Measurements from ENCODE around the gene PRG2. TPM values are rescaled to one million over a fixed set of nuclear protein-coding genes. Genes with fewer than 3 reads are reported as not detected.

PRG2 gene
- total and polyA plus RNA-seq, 4 donors = 0.15 to 0.84 (median 0.39) TPM; not detected in 1

DNA sequence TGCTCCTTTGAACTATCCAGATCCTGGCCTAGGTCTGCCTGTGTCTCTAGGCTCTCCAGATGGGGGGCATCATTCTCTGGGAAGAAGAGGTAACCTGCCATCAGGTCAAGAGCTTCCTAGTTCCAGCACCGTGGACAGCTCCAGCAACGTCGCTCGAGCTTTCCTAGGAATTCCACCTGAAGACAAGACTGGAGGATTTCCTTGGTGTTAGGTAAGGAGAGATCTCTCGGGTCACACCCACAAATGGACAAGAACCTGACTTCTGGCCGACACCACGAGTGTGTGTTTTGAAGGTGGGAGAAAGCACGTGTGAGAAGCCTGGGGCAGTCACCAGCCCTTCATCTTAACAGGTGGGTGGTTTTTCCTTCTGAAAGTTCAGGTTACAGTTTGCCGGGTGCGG is 10.7 kb downstream of the PRG2 start:
- 27 to 28% methylated on average over 10 of the region's 10 CpGs for WGBS, 2 donors
- Histone ChIP-seq H3K4me3 (ENCODE audit: low read length in 2 of 2) (no peak overlapping the region), H3K4me1 (ENCODE audit: control insufficient read depth in 1 of 2, insufficient read depth in 2 of 2, low read length in 2 of 2) (no peaks in the 10 kb centered on the region), H3K27me3 (ENCODE audit: control insufficient read depth in 1 of 2, insufficient read depth in 2 of 2, low read length in 1 of 2) (no peaks in the 10 kb centered on the region), H3K36me3 (ENCODE audit: control insufficient read depth in 1 of 2, insufficient read depth in 2 of 2, low read length in 1 of 2) (no peaks in the 10 kb centered on the region), H3K9me3 (ENCODE audit: control insufficient read depth, low read length) (peaks cover 2% of the 10 kb centered on the region), H3K27ac (ENCODE audit: low read depth in 1 of 2, low read length in 2 of 2) (no peak overlapping the region)
- no peak for ATAC-seq (ENCODE audit: low FRiP score)
- intact Hi-C loops (cut with DNase I) = no loop called here
- no peak for DNase-seq

- peaks cover 2% of the 10 kb centered on the region for H3K9me3 ChIP-seq (ENCODE audit: control insufficient read depth, low read length)
- H3K27me3 ChIP-seq (ENCODE audit: control insufficient read depth in 1 of 2, insufficient read depth in 2 of 2, low read length in 1 of 2) = no peaks in the 10 kb centered on the region
- no peak for DNase-seq
- H3K27ac ChIP-seq (ENCODE audit: low read depth in 1 of 2, low read length in 2 of 2) = no peak overlapping the region
- intact Hi-C loops (cut with DNase I) = no loop called here
- H3K4me3 ChIP-seq (ENCODE audit: low read length in 2 of 2) = no peak overlapping the region
- no peak for ATAC-seq (ENCODE audit: low FRiP score)
- H3K4me1 ChIP-seq (ENCODE audit: control insufficient read depth in 1 of 2, insufficient read depth in 2 of 2, low read length in 2 of 2) = no peaks in the 10 kb centered on the region
- no peaks in the 10 kb centered on the region for H3K36me3 ChIP-seq (ENCODE audit: control insufficient read depth in 1 of 2, insufficient read depth in 2 of 2, low read length in 1 of 2)
Measured at GRCh38 chr11:57378186-57378585, 12.3 kb downstream of the PRG2 start.

DNA sequence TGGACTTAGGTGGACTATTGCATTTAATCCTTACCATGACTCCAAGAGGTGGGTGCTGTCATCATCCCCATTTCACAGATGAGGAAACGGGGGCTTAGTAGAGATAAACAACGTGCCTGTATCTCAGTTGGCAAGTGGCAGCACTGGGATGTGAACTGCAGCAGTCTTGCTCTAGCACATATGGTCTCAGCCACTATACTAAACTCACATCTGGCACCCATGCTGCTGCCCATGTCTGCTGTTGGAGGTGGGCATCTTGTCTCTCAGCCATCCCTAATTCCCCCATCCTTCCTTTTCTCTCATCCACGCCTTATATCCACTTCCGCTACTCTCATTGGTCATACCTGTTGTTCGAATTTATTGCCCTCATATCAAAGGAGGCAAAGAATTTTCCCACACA is 13.3 kb downstream of the PRG2 start:
- DNase-seq (no peak), ATAC-seq (ENCODE audit: low FRiP score) (no peak)
- H3K4me1 ChIP-seq (ENCODE audit: control insufficient read depth in 1 of 2, insufficient read depth in 2 of 2, low read length in 2 of 2) = no peaks in the 10 kb centered on the region
- H3K27ac ChIP-seq (ENCODE audit: low read depth in 1 of 2, low read length in 2 of 2) = no peak overlapping the region
- 58 to 59% methylated on average over 5 of the region's 5 CpGs for WGBS, 2 donors
- H3K9me3 ChIP-seq (ENCODE audit: control insufficient read depth, low read length) = peaks cover 2% of the 10 kb centered on the region
- H3K4me3 ChIP-seq (ENCODE audit: low read length in 2 of 2) = no peak overlapping the region
- intact Hi-C loops (cut with DNase I) = no loop called here
- no peaks in the 10 kb centered on the region for H3K27me3 ChIP-seq (ENCODE audit: control insufficient read depth in 1 of 2, insufficient read depth in 2 of 2, low read length in 1 of 2)
- H3K36me3 ChIP-seq (ENCODE audit: control insufficient read depth in 1 of 2, insufficient read depth in 2 of 2, low read length in 1 of 2) = no peaks in the 10 kb centered on the region

DNA sequence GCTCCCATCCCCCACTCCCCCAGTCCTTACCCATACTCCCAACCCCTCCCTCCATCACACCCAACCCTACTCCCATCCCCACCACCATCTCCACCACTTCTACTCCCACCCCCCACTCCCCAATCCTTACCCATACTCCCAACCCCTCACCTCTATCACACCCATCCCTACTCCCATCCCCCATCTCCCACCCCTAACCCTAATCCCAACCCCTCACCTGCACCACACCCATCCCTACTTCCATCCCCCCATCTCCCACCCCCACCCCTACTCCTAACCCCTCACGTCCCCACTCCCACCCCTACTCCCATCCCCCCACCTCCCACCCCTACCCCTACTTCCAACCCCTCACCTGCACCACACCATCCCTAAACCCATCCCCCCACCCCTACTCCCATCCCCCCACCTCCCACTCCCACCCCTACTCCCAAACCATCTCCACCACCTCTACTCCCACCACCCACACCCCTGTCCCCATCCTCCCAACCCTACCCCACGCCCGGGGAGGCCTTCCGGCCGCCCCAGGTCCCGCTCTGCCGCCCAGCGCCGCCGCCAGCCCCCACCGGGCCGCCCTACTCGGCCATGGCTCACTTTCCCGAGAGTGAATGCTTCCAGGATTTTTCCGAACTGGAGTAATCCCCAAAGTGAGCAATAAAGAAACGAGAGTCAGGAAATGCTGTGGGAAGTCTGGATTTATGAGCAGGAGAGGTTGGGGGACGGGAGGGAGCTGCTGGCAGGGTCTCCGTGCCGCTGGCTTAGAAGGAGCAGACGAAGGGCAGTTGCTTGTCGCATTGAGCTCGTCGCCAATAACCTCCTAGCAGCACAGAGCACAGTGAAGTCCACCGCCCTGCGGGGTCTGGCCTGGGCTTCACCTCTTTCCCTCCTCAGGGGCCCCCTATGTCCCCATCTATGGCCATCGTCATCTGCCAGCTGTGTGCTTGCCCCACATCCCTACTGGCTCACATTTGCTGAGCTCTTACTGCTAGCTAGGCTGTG is 14.1 kb downstream of the PRG2 start:
- Histone ChIP-seq H3K4me1 (ENCODE audit: control insufficient read depth in 1 of 2, insufficient read depth in 2 of 2, low read length in 2 of 2) (no peaks in the 10 kb centered on the region), H3K27me3 (ENCODE audit: control insufficient read depth in 1 of 2, insufficient read depth in 2 of 2, low read length in 1 of 2) (no peaks in the 10 kb centered on the region), H3K9me3 (ENCODE audit: control insufficient read depth, low read length) (peaks cover 2% of the 10 kb centered on the region), H3K36me3 (ENCODE audit: control insufficient read depth in 1 of 2, insufficient read depth in 2 of 2, low read length in 1 of 2) (no peaks in the 10 kb centered on the region), H3K27ac (ENCODE audit: low read depth in 1 of 2, low read length in 2 of 2) (no peak overlapping the region), H3K4me3 (ENCODE audit: low read length in 2 of 2) (no peak overlapping the region)
- no peak for ATAC-seq (ENCODE audit: low FRiP score)
- intact Hi-C loops (cut with DNase I) = no loop called here
- no peak for DNase-seq
- 53 to 63% methylated on average over 26 of the region's 26 CpGs for WGBS, 2 donors

DNA sequence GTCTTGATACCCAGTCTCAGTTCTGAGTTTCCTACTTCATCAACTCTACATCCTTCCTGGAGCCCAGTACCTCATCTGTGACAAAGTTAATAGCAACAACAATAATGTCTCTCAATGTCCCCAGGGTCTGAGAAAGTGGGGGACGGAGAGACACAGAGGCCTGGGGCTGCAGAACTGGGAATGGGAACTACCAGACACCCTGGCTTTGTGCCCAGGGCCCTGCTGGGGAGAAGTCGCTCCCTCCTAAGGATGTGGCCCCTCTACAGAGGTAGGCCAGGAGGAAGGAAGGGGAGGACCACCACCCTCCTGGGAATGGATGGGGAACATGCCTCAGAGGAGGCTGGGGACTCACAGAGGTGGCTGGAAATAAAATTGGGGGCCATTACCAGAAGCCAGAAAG is 15.0 kb downstream of the PRG2 start:
- H3K36me3 ChIP-seq (ENCODE audit: control insufficient read depth in 1 of 2, insufficient read depth in 2 of 2, low read length in 1 of 2) = no peaks in the 10 kb centered on the region
- H3K4me1 ChIP-seq (ENCODE audit: control insufficient read depth in 1 of 2, insufficient read depth in 2 of 2, low read length in 2 of 2) = no peaks in the 10 kb centered on the region
- no peak overlapping the region for H3K27ac ChIP-seq (ENCODE audit: low read depth in 1 of 2, low read length in 2 of 2)
- no peak overlapping the region for H3K4me3 ChIP-seq (ENCODE audit: low read length in 2 of 2)
- no peak for DNase-seq
- intact Hi-C loops (cut with DNase I) = no loop called here
- H3K27me3 ChIP-seq (ENCODE audit: control insufficient read depth in 1 of 2, insufficient read depth in 2 of 2, low read length in 1 of 2) = no peaks in the 10 kb centered on the region
- H3K9me3 ChIP-seq (ENCODE audit: control insufficient read depth, low read length) = peaks cover 2% of the 10 kb centered on the region
- ATAC-seq (ENCODE audit: low FRiP score) = no peak
- 61 to 68% methylated on average over 2 of the region's 2 CpGs for WGBS, 2 donors

- peaks cover 2% of the 10 kb centered on the region for H3K9me3 ChIP-seq (ENCODE audit: control insufficient read depth, low read length)
- WGBS, 2 donors = 87 to 94% methylated on average over 3 of the region's 3 CpGs
- intact Hi-C loops (cut with DNase I) = no loop called here
- no peak overlapping the region for H3K27ac ChIP-seq (ENCODE audit: low read depth in 1 of 2, low read length in 2 of 2)
- H3K4me3 ChIP-seq (ENCODE audit: low read length in 2 of 2) = no peak overlapping the region
- H3K27me3 ChIP-seq (ENCODE audit: control insufficient read depth in 1 of 2, insufficient read depth in 2 of 2, low read length in 1 of 2) = no peaks in the 10 kb centered on the region
- H3K4me1 ChIP-seq (ENCODE audit: control insufficient read depth in 1 of 2, insufficient read depth in 2 of 2, low read length in 2 of 2) = no peaks in the 10 kb centered on the region
- ATAC-seq (ENCODE audit: low FRiP score) (no peak), DNase-seq (no peak)
- H3K36me3 ChIP-seq (ENCODE audit: control insufficient read depth in 1 of 2, insufficient read depth in 2 of 2, low read length in 1 of 2) = no peaks in the 10 kb centered on the region
Measured at GRCh38 chr11:57374966-57375365, 15.5 kb downstream of the PRG2 start.

GRCh38 chr11:57373146-57373545 is 17.3 kb downstream of the PRG2 start:
- DNase-seq = no peak
- Histone ChIP-seq H3K4me1 (ENCODE audit: control insufficient read depth in 1 of 2, insufficient read depth in 2 of 2, low read length in 2 of 2) (no peaks in the 10 kb centered on the region), H3K9me3 (ENCODE audit: control insufficient read depth, low read length) (no peaks in the 10 kb centered on the region), H3K36me3 (ENCODE audit: control insufficient read depth in 1 of 2, insufficient read depth in 2 of 2, low read length in 1 of 2) (no peaks in the 10 kb centered on the region), H3K4me3 (ENCODE audit: low read length in 2 of 2) (no peak overlapping the region), H3K27ac (ENCODE audit: low read depth in 1 of 2, low read length in 2 of 2) (no peak overlapping the region), H3K27me3 (ENCODE audit: control insufficient read depth in 1 of 2, insufficient read depth in 2 of 2, low read length in 1 of 2) (no peaks in the 10 kb centered on the region)
- ATAC-seq (ENCODE audit: low FRiP score) = no peak
- 41 to 44% methylated on average over 3 of the region's 3 CpGs for WGBS, 2 donors
- intact Hi-C loops (cut with DNase I) = no loop called here

DNA sequence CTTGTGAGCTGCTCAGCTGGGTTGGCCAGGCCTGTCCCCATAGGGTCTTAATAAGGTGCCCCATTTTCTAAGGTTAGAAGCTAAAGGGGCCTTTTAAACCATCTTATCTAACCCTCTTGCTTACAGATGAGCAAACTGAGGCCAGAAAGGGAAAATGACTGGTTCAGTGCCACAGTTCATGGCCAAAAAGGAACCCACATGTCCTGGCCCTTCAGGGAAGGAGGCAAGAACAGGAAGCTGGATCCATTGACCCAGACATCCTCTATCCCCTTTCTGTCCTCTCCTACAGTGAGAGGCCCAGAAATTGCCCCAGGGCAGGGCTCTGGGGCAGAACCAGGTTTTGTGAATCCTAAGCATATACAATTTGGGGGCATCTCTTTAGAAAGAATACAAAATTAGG is 19.5 kb downstream of the PRG2 start:
- DNase-seq = no peak
- no peak for ATAC-seq (ENCODE audit: low FRiP score)
- Histone ChIP-seq H3K4me1 (ENCODE audit: control insufficient read depth in 1 of 2, insufficient read depth in 2 of 2, low read length in 2 of 2) (no peaks in the 10 kb centered on the region), H3K27me3 (ENCODE audit: control insufficient read depth in 1 of 2, insufficient read depth in 2 of 2, low read length in 1 of 2) (no peaks in the 10 kb centered on the region), H3K4me3 (ENCODE audit: low read length in 2 of 2) (no peak overlapping the region), H3K27ac (ENCODE audit: low read depth in 1 of 2, low read length in 2 of 2) (no peak overlapping the region), H3K9me3 (ENCODE audit: control insufficient read depth, low read length) (no peaks in the 10 kb centered on the region), H3K36me3 (ENCODE audit: control insufficient read depth in 1 of 2, insufficient read depth in 2 of 2, low read length in 1 of 2) (no peaks in the 10 kb centered on the region)
- intact Hi-C loops (cut with DNase I) = no loop called here

DNA sequence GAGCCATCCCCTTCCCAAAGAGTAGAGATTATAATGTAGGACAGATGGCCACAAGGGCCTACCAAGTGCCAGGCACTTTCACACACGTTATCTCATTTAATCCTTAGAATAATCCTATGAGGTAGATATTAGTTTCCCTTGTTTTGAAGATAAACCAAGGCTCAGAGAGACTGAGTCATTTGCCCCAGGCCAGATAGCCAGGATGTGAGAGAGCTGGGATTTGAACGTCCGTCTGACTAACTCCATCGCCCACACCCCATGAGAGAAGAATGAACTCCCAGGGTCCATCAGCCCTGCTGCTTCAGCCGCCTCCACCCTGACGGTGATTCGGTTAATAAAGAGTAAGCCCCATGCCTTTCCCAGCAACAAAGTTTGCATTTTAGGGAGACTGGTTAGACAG is 20.2 kb downstream of the PRG2 start:
- Histone ChIP-seq H3K9me3 (ENCODE audit: control insufficient read depth, low read length) (no peaks in the 10 kb centered on the region), H3K27ac (ENCODE audit: low read depth in 1 of 2, low read length in 2 of 2) (no peak overlapping the region), H3K4me1 (ENCODE audit: control insufficient read depth in 1 of 2, insufficient read depth in 2 of 2, low read length in 2 of 2) (no peaks in the 10 kb centered on the region), H3K4me3 (ENCODE audit: low read length in 2 of 2) (no peak overlapping the region), H3K36me3 (ENCODE audit: control insufficient read depth in 1 of 2, insufficient read depth in 2 of 2, low read length in 1 of 2) (no peaks in the 10 kb centered on the region), H3K27me3 (ENCODE audit: control insufficient read depth in 1 of 2, insufficient read depth in 2 of 2, low read length in 1 of 2) (no peaks in the 10 kb centered on the region)
- DNase-seq (no peak), ATAC-seq (ENCODE audit: low FRiP score) (no peak)
- 83 to 86% methylated on average over 7 of the region's 7 CpGs for WGBS, 2 donors
- intact Hi-C loops (cut with DNase I) = no loop called here

All from aorta (tissue), 5 donors.